ENCODE measurements around the gene KATNAL2.

The KATNAL2 gene, protein sequence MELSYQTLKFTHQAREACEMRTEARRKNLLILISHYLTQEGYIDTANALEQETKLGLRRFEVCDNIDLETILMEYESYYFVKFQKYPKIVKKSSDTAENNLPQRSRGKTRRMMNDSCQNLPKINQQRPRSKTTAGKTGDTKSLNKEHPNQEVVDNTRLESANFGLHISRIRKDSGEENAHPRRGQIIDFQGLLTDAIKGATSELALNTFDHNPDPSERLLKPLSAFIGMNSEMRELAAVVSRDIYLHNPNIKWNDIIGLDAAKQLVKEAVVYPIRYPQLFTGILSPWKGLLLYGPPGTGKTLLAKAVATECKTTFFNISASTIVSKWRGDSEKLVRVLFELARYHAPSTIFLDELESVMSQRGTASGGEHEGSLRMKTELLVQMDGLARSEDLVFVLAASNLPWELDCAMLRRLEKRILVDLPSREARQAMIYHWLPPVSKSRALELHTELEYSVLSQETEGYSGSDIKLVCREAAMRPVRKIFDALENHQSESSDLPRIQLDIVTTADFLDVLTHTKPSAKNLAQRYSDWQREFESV

DNA sequence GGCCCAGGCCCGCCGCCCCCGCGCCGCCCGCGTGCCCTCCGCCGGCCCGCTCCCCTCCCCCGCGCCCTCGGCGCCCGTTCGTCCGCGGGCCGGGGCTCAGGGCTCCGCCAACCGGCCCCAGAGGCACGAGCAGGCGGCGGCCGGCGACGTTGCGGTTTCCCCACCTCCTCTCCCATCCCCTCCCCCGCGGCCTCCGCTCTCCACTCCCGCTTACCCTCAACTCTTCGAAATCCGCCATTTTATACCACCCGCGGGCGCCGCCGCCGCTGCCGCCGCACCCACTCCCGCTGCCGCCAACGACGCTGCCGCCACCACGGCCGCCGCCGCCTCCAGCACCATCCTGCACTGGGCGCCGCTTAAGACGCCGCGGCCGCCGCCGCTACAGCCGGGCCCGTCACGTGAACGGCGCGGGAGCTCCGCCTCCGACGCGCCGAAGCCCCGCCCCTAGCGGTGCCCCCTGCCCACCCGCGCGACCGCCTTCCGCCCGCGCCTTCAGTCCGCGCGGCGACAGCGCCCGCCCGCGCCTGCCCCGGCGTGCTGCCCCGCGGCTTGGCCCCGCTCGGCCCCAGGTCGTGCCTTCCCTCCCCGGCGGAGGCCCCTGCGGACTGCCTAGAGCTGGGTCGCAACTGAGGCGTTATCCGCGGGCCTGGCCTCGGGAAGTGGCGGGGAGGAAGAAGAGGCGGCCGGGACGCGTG is at the start of gene KATNAL2, which contains the start of gene PIAS2:
Gene KATNAL2 (plus strand): TSS at position 495 of the 695 bp plus-strand sequence. CDS start 29,271 bp downstream, outside the sequence.
Gene PIAS2 (minus strand): TSS at position 400 of the 695 bp plus-strand sequence. CDS start 162 bp downstream, at position 238.
- peak; percentile 36 to 62 (median 43) for DNase-seq (ENCODE audit: low read depth in 2 of 3, low spot score in 2 of 3)

DNA sequence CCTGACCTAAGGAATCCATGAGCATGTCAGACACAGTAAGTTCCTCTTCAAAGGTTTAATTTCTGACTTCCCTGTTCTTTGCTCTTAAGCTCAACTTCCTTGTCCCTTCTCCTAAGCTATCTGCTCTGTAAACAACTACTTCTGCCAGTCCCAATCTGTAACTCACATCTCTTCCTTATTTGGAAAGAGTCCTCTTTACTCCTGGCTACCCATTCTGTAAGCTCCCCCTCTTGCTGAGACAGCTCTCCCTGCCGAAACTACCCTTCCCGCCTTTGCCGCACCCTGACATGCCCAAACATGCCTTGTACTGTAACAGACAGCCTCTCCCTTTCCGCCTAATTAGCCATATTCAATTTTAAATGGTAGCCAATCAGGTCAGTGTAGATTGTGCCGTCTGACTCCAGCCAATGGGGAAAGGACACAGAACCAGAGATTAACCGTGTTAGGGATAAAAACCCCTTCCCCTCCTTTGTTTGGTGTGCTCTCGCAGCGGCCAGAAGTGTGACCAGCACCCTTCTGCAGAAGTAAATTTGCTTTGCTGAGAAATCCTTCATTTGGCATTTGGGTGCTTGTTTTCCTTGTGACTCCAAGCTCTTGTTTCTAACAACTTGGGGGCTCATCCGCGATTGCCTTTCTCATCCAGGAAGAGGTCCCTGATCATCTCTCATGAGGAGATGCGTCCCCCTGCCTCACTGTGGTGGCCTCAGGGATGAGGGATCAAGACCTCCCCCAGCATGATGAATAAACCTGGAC is 49.1 kb upstream of the KATNAL2 start:
- no peak for DNase-seq (ENCODE audit: low read depth in 2 of 3, low spot score in 2 of 3)

DNA sequence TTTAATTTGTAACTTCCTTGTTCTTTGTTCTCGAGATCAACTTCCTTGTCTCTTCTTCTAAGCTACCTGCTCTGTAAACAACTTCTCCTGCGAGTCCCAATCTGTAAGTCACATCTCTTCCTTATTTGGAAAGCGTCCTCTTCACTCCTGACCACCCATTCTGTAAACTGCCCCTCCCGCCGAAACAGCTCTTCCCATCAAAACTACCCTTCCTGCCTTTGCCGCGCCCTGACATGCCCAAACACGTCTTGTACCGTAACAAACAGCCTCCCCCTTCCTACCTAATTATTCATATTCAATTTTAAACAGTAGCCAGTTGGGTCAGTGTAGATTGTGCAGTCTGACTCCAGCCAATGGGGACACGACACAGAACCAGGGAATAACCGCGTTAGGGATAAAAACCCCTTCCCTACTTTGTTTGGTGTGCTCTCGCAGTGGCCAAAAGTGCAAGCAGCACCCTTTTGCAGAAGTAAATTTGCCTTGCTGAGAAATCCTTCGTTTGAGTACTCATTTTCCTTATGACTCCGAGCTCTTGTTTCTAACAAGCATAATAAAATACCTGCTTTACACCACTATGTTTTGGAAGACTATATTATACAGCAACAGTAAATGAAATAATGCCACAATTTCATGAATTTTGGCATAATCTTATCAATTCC is 39.9 kb upstream of the KATNAL2 start:
- DNase-seq (ENCODE audit: low read depth in 2 of 3, low spot score in 2 of 3), result no peak

DNA sequence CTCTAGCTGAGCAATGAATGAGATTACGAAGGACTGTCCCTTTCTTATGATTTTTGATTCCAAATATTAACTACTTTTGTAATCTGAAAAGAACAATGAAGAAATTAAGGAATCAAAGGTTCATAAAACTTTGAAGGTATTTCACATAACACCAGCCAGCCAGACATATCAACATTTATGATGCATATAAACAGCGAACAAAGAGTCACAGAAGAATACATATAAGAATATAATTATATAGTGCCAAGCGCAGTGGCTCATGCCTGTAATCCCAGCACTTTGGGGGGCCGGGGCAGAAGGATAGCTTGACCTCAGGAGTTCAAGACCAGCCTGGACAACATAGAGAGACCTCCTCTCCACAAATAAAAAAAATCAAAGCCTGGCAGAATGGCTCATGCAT is 34.2 kb upstream of the KATNAL2 start:
- no peak for DNase-seq (ENCODE audit: low read depth in 2 of 3, low spot score in 2 of 3)

DNA sequence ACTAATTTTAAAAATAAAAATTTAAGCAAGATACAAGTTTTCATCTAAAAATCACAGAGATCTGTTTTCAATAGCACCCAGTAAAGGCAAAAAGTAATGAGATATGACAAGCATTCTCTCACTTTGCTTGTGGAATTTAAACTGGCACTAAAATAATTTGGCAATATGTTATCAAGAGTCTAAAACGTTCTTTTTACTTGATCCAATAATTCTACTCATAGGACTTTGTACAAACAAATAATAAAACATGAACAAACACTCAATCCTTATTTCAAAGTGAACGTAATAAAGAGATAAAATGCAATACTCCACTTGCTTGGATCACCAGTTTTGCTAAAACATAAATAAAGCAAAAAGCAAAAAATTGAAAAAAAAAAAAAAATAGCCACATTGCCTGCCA is 30.5 kb upstream of the KATNAL2 start:
- DNase-seq (ENCODE audit: low read depth in 2 of 3, low spot score in 2 of 3), result no peak

DNA sequence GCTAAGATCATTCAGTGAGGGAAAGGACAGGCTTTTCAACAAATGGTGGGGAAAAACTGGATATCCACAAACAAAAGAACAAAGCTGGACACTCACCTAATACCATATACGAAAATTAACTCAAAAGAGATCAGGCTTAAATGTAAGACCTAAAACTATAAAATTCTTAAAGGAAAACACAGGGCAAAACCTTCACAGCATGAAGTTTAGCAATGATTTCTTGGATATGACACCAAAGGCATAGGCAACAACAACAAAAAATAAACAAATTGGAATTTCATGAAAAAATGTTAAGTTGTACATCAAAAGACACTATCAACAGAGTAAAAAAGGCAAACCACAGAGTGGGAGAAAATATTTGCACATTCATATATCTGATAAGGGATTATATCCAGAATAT is 28.4 kb upstream of the KATNAL2 start:
- no peak for DNase-seq (ENCODE audit: low read depth in 2 of 3, low spot score in 2 of 3)

DNA sequence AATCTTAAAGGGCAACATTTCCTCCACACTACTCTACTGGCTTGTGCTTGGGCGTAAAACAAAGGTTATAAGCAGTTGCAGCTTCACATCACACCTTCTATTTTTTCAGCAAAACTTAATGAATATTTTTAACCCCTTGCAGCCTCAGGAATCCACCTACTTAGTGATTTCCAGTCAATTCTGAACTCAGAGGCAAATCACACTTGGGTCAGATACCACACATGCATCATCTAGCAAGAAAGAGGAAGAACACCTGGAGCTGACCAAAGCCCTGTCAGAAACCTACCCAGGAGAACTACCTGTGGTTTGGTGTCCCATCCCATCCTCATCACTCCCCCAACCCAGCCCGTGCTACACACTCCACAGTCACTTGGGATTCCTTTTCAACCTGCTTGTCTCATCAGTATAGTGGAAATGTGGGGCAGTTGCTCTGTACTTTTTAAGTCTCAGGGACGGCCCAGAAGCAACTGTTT is 25.6 kb upstream of the KATNAL2 start:
- no peak for DNase-seq (ENCODE audit: low read depth in 2 of 3, low spot score in 2 of 3)

DNA sequence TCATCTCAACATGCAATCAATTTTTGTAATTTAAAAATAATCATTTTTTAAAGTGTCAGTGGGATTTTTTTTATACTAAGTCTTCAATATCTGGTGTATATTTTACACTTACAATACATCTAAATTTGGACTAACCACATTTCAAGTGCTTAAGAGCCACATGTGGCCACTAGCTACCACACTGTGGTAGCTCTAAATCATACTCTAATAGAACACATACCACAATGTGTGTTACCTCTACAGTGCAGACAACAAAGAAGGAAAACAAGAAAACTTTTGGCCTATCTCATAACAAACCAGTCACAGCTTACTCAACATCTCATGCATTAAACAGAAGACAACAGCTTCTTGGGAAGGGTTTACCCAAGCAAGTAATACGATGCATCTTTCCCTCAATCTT is 24.6 kb upstream of the KATNAL2 start:
- no peak for DNase-seq (ENCODE audit: low read depth in 2 of 3, low spot score in 2 of 3)

DNA sequence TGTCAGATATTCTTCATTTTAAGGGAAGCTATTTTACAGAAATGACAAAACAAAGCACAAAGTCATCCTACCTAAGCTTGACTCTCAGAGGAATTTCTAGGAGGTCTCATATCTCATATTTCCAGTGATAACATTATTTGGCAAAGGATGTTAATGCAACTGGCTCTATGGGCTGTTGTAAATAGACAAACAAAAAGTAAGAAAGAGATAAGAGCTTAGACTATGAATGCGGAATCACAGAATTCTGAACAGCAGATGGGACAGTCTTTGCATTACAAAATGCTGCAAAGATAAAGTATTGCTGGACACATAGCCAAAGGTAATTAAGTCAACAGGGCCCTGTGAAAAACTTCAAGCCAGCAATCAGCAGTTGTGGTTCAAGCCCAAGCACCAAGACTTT is 24.0 kb upstream of the KATNAL2 start:
- DNase-seq (ENCODE audit: low read depth in 2 of 3, low spot score in 2 of 3), result no peak

DNA sequence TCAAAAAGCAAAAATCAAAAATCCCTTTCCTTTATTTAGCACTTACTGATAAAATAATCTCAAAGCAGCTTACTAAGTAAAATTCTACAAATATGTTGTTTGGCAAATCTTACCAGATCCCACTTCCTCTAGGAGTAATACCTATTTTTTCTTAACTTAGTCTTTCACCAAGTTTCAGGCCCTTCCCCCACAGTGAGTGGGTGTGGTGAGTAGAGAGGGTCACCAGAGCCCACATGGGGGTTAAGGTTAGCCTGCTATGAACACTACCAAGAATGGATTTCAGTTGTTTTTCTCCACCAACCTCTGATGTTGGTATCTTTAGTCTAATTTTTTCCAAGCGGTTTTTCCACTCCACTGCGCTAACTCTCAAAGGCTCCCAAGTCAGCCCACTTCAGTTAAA is 23.3 kb upstream of the KATNAL2 start:
- DNase-seq (ENCODE audit: low read depth in 2 of 3, low spot score in 2 of 3), result no peak

DNA sequence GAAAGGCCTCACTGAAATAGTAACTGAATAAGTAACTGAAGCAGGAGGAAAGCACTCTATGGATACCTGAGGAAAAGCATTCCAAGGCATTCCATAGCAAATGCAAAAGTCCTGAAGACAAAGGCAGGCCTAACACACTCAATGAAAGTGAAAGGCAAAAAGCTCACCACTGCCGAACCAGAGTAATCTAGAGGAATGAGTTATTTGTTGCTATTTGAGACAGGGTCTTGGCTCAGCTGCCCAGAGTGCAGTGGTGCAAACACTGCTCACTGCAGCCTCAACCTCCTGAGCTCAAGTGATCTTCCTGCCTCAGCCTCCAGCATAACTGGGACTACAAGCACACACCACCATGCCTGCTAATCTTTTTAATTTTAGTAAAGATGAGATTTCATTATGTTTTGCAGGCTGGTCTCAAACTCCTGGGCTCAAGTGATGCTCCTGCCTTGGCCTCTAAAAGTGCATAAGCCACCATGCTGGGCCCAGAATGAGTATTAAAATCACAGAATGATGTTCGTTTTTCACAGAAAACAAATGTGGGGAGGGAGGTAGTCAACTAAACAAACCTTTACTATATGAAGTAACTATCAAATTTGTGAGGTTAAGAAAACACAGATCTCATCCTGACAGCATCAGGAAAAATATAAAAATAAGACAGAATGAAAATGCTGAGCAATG is 18.0 kb upstream of the KATNAL2 start:
- DNase-seq (ENCODE audit: low read depth in 2 of 3, low spot score in 2 of 3), result no peak

DNA sequence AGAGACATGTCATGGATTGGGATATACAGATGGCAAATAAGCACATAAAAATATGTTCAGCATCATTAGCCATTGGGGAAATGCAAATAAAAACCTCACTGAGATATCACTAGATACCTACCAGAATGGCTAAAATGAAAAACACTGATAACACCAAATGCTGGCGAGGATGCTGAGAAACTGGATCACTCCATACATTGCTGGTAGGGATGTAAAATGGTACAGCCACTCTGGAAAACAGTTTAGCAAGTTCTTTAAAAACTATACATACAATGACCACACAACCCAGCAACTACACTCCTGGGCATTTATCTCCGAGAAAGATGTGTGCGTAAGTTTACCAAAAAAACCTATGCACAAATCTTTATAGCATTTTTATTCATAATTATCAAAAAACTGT is 14.0 kb upstream of the KATNAL2 start:
- no peak for DNase-seq (ENCODE audit: low read depth in 2 of 3, low spot score in 2 of 3)

DNA sequence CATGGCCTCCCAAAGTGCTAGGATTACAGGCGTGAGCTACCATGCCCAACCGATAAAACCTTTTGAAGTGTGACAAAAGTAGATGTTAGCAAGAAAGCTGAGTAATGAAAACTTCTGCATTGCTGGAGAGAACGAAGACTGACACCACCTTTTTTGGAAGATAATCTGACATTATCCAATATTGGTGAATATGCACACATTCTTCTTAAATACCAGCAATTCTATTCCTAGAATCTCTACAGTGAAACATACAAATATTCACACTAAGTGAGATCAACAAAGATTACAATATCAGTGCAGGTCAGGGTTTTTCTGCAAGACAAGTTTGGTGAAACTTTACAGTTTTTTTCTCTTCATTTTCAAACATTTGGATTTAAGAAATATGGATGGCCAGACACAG is 7.9 kb upstream of the KATNAL2 start:
- no peak for DNase-seq (ENCODE audit: low read depth in 2 of 3, low spot score in 2 of 3)

DNA sequence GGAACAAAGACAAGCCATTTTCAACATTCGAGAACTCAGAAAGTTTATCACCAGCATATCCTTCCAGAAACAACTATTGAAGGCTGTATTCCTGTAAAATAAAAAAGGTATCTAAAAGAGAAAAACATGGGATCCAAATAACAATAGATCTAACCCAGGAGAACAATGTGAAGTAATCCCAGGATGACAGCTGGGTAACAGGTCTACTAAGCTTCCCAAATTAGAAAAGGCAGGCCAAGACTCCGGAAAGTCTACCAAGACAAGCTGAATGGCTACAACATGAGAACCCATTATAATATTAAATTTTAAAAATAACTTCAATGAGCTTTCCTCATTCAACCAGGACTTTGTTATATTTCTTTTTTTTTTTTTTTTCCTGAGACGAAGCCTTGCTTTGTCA is 6.5 kb upstream of the KATNAL2 start:
- no peak for DNase-seq (ENCODE audit: low read depth in 2 of 3, low spot score in 2 of 3)

DNA sequence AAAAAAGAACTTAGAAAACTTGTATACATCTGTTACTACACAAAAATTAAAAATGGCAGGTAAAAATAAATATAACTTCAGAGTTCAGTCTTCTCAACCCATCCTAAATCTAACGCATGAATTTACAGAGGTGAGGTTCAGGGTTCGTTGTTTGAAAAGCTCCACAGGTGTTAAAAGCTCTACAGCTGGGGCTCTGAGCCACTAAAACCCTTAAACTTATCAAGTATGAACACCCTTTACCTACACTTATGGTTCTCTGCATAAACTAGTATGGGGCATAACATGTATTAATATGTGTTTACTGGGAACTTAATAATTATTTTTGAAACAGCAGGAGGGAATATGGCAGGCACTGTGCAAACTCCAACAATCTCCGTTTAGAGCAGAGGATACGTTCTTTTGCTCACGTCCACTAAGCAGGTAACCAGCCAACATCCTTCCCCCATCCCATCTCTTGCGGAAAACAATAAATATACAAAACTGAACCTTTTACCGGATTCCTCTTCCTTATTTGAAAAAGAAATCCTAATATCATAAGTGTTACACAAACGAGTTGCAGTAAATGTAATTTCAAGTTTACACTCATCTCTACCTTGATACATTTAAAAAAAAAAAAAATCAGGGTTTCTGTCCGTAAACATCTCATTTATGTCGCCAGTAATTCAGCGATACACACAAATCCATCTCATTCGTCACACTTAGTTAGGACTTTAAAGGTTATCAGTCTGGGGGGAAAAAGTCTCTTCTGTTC is 1.4 kb upstream of the KATNAL2 start:
- no peak for DNase-seq (ENCODE audit: low read depth in 2 of 3, low spot score in 2 of 3)

DNA sequence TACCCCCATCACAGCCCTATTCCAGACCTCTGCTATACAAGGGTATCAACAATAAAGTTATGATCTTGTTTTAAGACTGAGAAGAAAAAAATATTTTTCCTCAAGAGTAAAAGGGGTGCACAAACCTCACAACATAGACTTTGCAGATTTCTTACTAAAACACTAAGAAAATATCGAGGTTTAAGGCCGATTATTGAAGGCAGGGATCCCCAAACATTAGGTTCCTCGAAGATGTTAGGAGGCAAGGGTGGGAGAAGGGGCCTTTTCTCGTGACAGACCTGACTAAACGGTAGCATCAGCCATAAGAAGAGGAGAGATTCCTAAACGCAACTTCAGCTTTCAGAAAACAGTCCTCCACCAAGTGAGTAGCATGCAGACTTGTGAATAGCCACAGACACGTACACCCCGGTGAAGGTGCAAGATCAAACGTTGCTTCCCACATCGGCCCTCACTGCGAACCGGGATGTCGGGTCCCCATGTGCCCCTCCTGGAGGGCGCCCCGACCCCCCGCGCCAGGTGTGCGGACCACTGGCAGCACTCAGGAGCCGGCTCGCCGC is 773 bp upstream of the KATNAL2 start:
- DNase-seq (ENCODE audit: low read depth in 2 of 3, low spot score in 2 of 3), result peak in 2 of 3 experiments; percentile 15 to 20

DNA sequence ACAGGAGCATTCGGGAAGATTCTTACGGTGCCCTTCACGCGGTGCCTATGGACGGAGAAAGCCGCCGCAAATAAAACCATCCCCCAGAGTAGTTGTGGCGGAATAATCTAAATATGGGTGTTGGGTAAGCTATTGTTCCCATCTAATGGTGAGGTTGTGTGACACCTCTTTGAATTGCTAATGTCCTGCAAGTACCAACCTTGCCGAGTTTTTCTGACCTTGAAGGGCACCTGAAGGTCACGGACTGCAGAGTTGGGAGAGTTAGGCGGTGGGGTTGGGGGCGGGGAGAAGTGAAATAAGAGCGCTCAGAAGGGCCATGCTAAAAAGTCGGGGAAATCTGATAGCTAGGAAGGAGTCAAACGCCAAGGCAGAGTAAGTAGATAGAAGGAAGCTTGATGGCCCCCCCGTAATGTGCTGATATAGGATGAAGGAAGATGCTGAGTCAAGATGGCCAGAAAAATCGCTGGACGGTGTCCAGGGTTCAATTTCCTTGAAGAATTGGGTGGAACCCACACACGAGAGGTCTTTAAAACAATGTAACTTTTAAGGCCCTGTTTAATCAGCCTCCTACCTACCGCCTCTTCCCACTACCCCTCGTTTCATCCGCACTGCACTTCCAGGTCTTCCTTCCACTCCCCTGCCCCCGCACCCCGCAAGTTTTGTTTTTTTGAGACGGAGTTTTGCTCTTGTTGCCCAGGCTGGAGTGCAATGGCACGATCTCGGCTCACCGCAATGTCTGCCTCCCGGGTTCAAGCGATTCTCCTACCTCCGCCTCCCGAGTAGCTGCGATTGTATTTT is 600 bp downstream of the KATNAL2 start:
- no peak for DNase-seq (ENCODE audit: low read depth in 2 of 3, low spot score in 2 of 3)

DNA sequence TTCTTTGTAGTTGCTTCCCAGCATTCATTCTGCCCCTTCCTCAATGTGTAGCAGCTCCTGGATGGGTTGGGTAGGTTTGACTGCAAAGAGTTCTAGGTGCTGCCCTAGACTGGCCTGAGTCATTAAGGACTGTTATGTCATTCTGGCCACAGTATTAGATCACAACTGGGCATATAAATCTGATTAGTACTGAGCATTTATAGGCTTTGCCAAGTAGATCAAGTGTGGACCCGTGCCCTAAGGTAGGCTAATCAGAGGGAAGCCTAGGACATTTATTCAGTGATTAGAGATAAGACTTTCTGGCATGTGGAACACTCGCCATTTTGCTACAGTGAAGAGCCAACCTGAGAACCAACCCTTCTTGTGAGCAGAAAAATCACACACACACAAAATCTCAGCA is 2.7 kb downstream of the KATNAL2 start:
- no peak for DNase-seq (ENCODE audit: low read depth in 2 of 3, low spot score in 2 of 3)
